HEK293 (cell line): ENCODE results near the gene PRPH.

ENCODE experiments used
- CTCF ChIA-PET: fragments of 350-600 bp; formaldehyde crosslinking; extraction: SDS; loops from one replicate; lab custom pipeline; 2021; ENCODE audit warnings: antibody characterized with exemption; lab: Yijun Ruan, JAX
- POLR2A ChIA-PET: fragments of 300-600 bp; formaldehyde crosslinking; extraction: SDS; loops from one replicate; lab custom pipeline; 2020; ENCODE audit warnings: antibody characterized with exemption, inconsistent platforms; lab: Yijun Ruan, JAX
- H3K27ac ChIP-seq: fragments of 200-500 bp; sonication (Bioruptor generic); 2 replicates; pipeline ENCODE4 v1.5.1; 2014; ENCODE audit warnings: low read depth, low read length, control low read depth, inconsistent platforms; ENCODE audit errors: extremely low read depth
- H3K36me3 ChIP-seq, 2 experiments: fragments of 200-500 bp in 1 of 2; sonication (Bioruptor generic) in 1 of 2; 1 replicate in 1 of 2; 2 replicates in 1 of 2; pipeline ENCODE4 v1.5.1; 2014 to 2017; ENCODE audit warnings: inconsistent platforms in 2 of 2, low read length in 2 of 2; ENCODE audit not compliant: control insufficient read depth in 2 of 2, insufficient read depth in 1 of 2
- H3K4me1 ChIP-seq: fragments of 200-500 bp; sonication (Bioruptor generic); 2 replicates; pipeline ENCODE4 v1.5.1; 2014; ENCODE audit warnings: mild to moderate bottlenecking, low read length, inconsistent platforms; ENCODE audit not compliant: control insufficient read depth, insufficient read depth
- H3K4me3 ChIP-seq: 2 replicates; pipeline ENCODE4 v1.5.1; 2011; ENCODE audit warnings: low read depth, mild to moderate bottlenecking, control low read depth, low read length, moderate library complexity
- H3K9me3 ChIP-seq: fragments of 200-500 bp; sonication (Bioruptor generic); 2 replicates; pipeline ENCODE4 v1.5.1; 2014; ENCODE audit warnings: low read depth, low read length, inconsistent platforms; ENCODE audit not compliant: control insufficient read depth, insufficient read depth
- GLIS2 ChIP-seq: fragments of 450-650 bp; formaldehyde crosslinking; IDR thresholded peaks from 2 replicates; pipeline ENCODE4 v1.5.1; 2016; ENCODE audit warnings: missing biosample characterization, missing genetic modification characterization
- HOXA7 ChIP-seq: sonication (generic); formaldehyde crosslinking; IDR thresholded peaks from 2 replicates; pipeline ENCODE4 v1.8.1; 2022; ENCODE audit warnings: missing genetic modification reagents, borderline replicate concordance
- KLF8 ChIP-seq: fragments of 450-650 bp; formaldehyde crosslinking; IDR thresholded peaks from 2 replicates; pipeline ENCODE4 v1.5.1; 2016; ENCODE audit warnings: missing biosample characterization, missing genetic modification characterization
- OSR2 ChIP-seq: fragments of 450-650 bp; formaldehyde crosslinking; IDR thresholded peaks from 2 replicates; pipeline ENCODE4 v1.5.1; 2016; ENCODE audit warnings: missing biosample characterization, missing genetic modification characterization
- PRDM1 ChIP-seq: fragments of 450-650 bp; formaldehyde crosslinking; IDR thresholded peaks from 2 replicates; pipeline ENCODE4; 2016; ENCODE audit warnings: missing biosample characterization, missing genetic modification characterization
- RBAK ChIP-seq: fragments of 450-650 bp; formaldehyde crosslinking; IDR thresholded peaks from 2 replicates; pipeline ENCODE4 v1.5.1; 2016; ENCODE audit warnings: missing biosample characterization, missing genetic modification characterization
- SALL2 ChIP-seq: fragments of 450-650 bp; formaldehyde crosslinking; IDR thresholded peaks from 2 replicates; pipeline ENCODE4 v1.5.0; 2017; ENCODE audit warnings: missing biosample characterization, mild to moderate bottlenecking, missing genetic modification characterization, borderline replicate concordance
- YY2 ChIP-seq: fragments of 450-650 bp; formaldehyde crosslinking; IDR thresholded peaks from 2 replicates; pipeline ENCODE4 v1.5.1; 2016; ENCODE audit warnings: missing biosample characterization, missing genetic modification characterization
- ZNF16 ChIP-seq: fragments of 450-650 bp; formaldehyde crosslinking; IDR thresholded peaks from 2 replicates; pipeline ENCODE4 v1.5.1; 2016; ENCODE audit warnings: low read depth, missing biosample characterization, missing genetic modification characterization
- ZNF174 ChIP-seq: fragments of 450-650 bp; formaldehyde crosslinking; IDR thresholded peaks from 2 replicates; pipeline ENCODE4 v1.5.0; 2017; ENCODE audit warnings: missing biosample characterization, mild to moderate bottlenecking, missing genetic modification characterization
- ZNF184 ChIP-seq: fragments of 450-650 bp; IDR thresholded peaks from 2 replicates; pipeline ENCODE4 v1.5.1; 2018; ENCODE audit warnings: missing biosample characterization, mild to moderate bottlenecking, missing genetic modification characterization
- ZNF221 ChIP-seq: fragments of 450-650 bp; formaldehyde crosslinking; IDR thresholded peaks from 2 replicates; pipeline ENCODE4 v1.5.1; 2017; ENCODE audit warnings: missing biosample characterization, missing genetic modification characterization, borderline replicate concordance
- ZNF302 ChIP-seq: fragments of 450-650 bp; formaldehyde crosslinking; IDR thresholded peaks from 2 replicates; pipeline ENCODE4 v1.5.1; 2016; ENCODE audit warnings: missing biosample characterization, missing genetic modification characterization, low read depth
- ZNF404 ChIP-seq: fragments of 450-650 bp; formaldehyde crosslinking; IDR thresholded peaks from 2 replicates; pipeline ENCODE4 v1.5.1; 2017; ENCODE audit warnings: missing biosample characterization, missing genetic modification characterization
- ZNF555 ChIP-seq: fragments of 450-650 bp; formaldehyde crosslinking; conservative IDR thresholded peaks from 2 replicates; pipeline ENCODE4 v1.5.1; 2017; ENCODE audit warnings: missing biosample characterization, mild to moderate bottlenecking, missing genetic modification characterization, inconsistent platforms
- ZNF626 ChIP-seq: fragments of 450-650 bp; sonication (Bioruptor Pico); formaldehyde crosslinking; IDR thresholded peaks from 2 replicates; pipeline ENCODE4 v1.5.1; 2018; ENCODE audit warnings: missing biosample characterization, missing genetic modification characterization, inconsistent platforms
- ZNF660 ChIP-seq: fragments of 450-650 bp; IDR thresholded peaks from 2 replicates; pipeline ENCODE4 v1.5.1; 2018; ENCODE audit warnings: missing biosample characterization, mild to moderate bottlenecking, missing genetic modification characterization
- ZNF792 ChIP-seq: fragments of 450-650 bp; formaldehyde crosslinking; IDR thresholded peaks from 2 replicates; pipeline ENCODE4 v1.5.1; 2016; ENCODE audit warnings: missing biosample characterization, missing genetic modification characterization
- TF ChIP-seq, protein P1 (sequence below): fragments of 450-650 bp; formaldehyde crosslinking; IDR thresholded peaks from 2 replicates; pipeline ENCODE4 v1.5.1; 2016; ENCODE audit warnings: missing biosample characterization, missing genetic modification characterization
- TF ChIP-seq, protein P2 (sequence below): fragments of 450-650 bp; formaldehyde crosslinking; IDR thresholded peaks from 2 replicates; pipeline ENCODE4 v1.5.1; 2016; ENCODE audit warnings: missing biosample characterization, missing genetic modification characterization, borderline replicate concordance
- TF ChIP-seq, protein P3 (sequence below): fragments of 450-650 bp; formaldehyde crosslinking; IDR thresholded peaks from 2 replicates; pipeline ENCODE4 v1.5.1; 2016; ENCODE audit warnings: missing biosample characterization, missing genetic modification characterization

Gene PRPH

DNA sequence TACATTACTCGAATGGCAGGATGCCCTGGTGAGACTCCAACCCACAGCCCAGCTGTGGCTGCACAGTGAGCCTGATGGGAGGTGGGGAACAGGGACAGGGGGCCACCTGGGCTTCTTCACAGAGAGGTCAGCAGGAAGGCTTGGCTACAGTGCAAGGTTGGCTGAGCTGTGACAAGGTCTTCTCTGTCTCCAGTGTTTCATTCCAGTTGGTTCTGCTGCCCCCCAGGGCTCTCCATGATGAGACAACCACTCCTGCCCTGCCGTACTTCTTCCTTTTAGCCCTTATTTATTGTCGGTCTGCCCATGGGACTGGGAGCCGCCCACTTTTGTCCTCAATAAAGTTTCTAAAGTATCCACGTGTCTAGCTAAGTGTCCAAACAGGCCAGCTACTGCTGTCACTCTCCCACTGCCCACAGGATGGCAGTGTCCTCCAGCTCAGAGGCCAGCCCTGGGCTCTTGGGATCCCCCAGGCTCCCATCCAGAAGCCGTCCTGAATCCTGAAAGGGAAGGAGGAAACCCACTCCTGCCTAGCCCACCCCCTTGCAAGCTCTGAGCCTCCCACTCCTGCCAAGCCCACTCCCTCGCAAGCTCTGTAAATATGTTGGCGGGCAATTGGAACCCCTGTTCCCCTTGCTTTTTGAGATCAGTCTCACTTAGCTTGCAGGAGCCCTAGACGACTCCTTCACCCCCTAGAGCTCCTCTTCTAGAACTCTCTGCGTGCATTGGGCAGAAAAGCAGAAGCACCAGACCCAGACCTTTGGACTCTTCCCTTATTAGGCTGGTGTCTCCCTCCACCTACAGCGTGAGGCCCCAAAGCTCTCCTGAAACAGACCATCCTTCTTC, 36.7 kb downstream of the PRPH start (continued):
- TF ChIP-seq, protein P1, sequence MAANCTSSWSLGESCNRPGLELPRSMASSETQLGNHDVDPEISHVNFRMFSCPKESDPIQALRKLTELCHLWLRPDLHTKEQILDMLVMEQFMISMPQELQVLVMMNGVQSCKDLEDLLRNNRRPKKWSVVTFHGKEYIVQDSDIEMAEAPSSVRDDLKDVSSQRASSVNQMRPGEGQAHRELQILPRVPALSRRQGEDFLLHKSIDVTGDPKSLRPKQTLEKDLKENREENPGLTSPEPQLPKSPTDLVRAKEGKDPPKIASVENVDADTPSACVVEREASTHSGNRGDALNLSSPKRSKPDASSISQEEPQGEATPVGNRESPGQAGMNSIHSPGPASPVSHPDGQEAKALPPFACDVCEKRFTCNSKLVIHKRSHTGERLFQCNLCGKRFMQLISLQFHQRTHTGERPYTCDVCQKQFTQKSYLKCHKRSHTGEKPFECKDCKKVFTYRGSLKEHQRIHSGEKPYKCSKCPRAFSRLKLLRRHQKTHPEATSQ (tag by site-specific recombination): no peak
- TF ChIP-seq SALL2 (tag by site-specific recombination): no peak
- no peak for TF ChIP-seq YY2 (tag by site-specific recombination)
- TF ChIP-seq KLF8 (tag by site-specific recombination): no peak
- no peak for TF ChIP-seq ZNF555 (tag by site-specific recombination)
- no peak for TF ChIP-seq ZNF302 (tag by site-specific recombination)
- no peak for TF ChIP-seq ZNF626
- TF ChIP-seq ZNF660 (tag by site-specific recombination): peak; percentile 53; the same call in 1 of the 2 replicates
- TF ChIP-seq GLIS2 (tag by site-specific recombination): peak; percentile 62
- TF ChIP-seq ZNF221 (tag by site-specific recombination): no peak
- TF ChIP-seq, protein P2, sequence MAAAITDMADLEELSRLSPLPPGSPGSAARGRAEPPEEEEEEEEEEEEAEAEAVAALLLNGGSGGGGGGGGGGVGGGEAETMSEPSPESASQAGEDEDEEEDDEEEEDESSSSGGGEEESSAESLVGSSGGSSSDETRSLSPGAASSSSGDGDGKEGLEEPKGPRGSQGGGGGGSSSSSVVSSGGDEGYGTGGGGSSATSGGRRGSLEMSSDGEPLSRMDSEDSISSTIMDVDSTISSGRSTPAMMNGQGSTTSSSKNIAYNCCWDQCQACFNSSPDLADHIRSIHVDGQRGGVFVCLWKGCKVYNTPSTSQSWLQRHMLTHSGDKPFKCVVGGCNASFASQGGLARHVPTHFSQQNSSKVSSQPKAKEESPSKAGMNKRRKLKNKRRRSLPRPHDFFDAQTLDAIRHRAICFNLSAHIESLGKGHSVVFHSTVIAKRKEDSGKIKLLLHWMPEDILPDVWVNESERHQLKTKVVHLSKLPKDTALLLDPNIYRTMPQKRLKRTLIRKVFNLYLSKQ (tag by site-specific recombination): no peak
- TF ChIP-seq ZNF792 (tag by site-specific recombination): no peak
- TF ChIP-seq HOXA7: no peak
- TF ChIP-seq PRDM1: no peak
- no peak for TF ChIP-seq ZNF404
- TF ChIP-seq ZNF184 (tag by site-specific recombination): no peak
- peak; percentile 41; the same call in 1 of the 2 replicates for TF ChIP-seq OSR2 (tag by site-specific recombination)
- TF ChIP-seq ZNF174 (tag by site-specific recombination): no peak

DNA sequence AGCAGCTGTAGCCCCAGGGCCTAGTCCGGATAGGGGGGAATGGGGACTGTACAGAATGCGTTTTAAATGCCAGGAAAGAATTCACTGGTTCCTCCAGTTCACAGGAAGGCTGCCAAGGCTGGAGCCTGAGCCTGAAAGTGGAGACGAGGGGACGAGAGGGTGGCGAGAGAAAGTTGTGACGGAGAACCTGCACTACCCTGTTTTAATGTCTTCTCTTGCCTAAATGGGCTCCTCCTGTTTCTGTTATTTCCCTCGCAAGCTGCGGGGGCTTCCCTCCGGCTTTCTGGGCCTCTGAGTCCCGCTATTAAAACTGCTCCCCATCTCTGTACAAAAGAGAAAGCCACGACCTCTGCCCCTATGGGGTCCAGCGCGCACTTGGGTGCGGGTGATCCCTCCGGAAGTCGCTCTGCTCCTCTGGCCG, 37.5 kb downstream of the PRPH start:
- Histone ChIP-seq H3K27ac (no peak overlapping the region), H3K9me3 (no peaks in the 10 kb centered on the region), H3K4me1 (peaks cover 7% of the 10 kb centered on the region; the same call in 1 of the 2 replicates), H3K4me3 (no peak overlapping the region), H3K36me3 (peaks cover 15 to 47% of the 10 kb centered on the region in 2 experiments; a peak in 2 of 3 replicates)
- ChIA-PET CTCF (interaction anchor here (0.7 to 11.4 kb wide), 22 partner anchors 10 to 311 kb away, joined by 3 to 185 read pairs (median 8); partner anchors contain the start of genes DNAJC22, PRPH and TROAP), POLR2A (interaction anchor here (1.2 to 8.2 kb wide), 5 partner anchors 10 to 35 kb away, joined by 6 to 82 read pairs (median 11); partner anchors contain the start of gene TROAP)
- TF ChIP-seq, protein P3, sequence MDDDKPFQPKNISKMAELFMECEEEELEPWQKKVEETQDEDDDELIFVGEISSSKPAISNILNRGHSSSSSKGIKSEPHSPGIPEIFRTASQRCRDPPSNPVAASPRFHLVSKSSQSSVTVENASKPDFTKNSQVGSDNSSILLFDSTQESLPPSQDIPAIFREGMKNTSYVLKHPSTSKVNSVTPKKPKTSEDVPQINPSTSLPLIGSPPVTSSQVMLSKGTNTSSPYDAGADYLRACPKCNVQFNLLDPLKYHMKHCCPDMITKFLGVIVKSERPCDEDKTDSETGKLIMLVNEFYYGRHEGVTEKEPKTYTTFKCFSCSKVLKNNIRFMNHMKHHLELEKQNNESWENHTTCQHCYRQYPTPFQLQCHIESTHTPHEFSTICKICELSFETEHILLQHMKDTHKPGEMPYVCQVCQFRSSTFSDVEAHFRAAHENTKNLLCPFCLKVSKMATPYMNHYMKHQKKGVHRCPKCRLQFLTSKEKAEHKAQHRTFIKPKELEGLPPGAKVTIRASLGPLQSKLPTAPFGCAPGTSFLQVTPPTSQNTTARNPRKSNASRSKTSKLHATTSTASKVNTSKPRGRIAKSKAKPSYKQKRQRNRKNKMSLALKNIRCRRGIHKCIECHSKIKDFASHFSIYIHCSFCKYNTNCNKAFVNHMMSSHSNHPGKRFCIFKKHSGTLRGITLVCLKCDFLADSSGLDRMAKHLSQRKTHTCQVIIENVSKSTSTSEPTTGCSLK (tag by site-specific recombination): no peak
- TF ChIP-seq ZNF16 (no peak), RBAK (tag by site-specific recombination) (no peak)
- TF ChIP-seq, all 188 proteins: peak for 0
